Glutamatergic neuron (in vitro differentiated cells): ENCODE measurements around the gene HAUS2. TPM values are rescaled to one million over a fixed set of nuclear protein-coding genes. Genes with fewer than 3 reads are reported as not detected.
A peak's percentile ranks its signal among the peaks of the same experiment; 100 is the strongest.

ENCODE experiments used
- DNase-seq: peaks from one replicate; pipeline ENCODE4 v3.0.0; 2022
- H3K27ac Mint-ChIP-seq: one replicate; pipeline ENCODE4 v1.8.0; 2020; ENCODE audit warnings: mild to moderate bottlenecking, mixed read lengths, inconsistent platforms; ENCODE audit not compliant: unreplicated experiment
- H3K27me3 Mint-ChIP-seq: one replicate; pipeline ENCODE4 v1.8.0; 2020; ENCODE audit warnings: mild to moderate bottlenecking, moderate library complexity, mixed read lengths, inconsistent platforms; ENCODE audit not compliant: unreplicated experiment
- H3K36me3 Mint-ChIP-seq: one replicate; pipeline ENCODE4 v1.8.0; 2020; ENCODE audit warnings: mild to moderate bottlenecking, mixed read lengths, inconsistent platforms; ENCODE audit not compliant: unreplicated experiment
- H3K4me1 Mint-ChIP-seq: one replicate; pipeline ENCODE4 v1.8.0; 2020; ENCODE audit warnings: mild to moderate bottlenecking, low read depth, mixed read lengths, inconsistent platforms; ENCODE audit not compliant: unreplicated experiment
- H3K4me3 Mint-ChIP-seq: one replicate; pipeline ENCODE4 v1.8.0; 2020; ENCODE audit warnings: mild to moderate bottlenecking, mixed read lengths, inconsistent platforms; ENCODE audit not compliant: unreplicated experiment
- H3K9me3 Mint-ChIP-seq: one replicate; pipeline ENCODE4 v1.8.0; 2020; ENCODE audit warnings: mild to moderate bottlenecking, moderate library complexity, mixed read lengths, inconsistent platforms; ENCODE audit not compliant: unreplicated experiment
- CTCF ChIP-seq: fragments of 200-600 bp; sonication (generic); IDR thresholded peaks from one replicate; pipeline ENCODE4 v1.5.0; 2021; ENCODE audit not compliant: partially characterized antibody, unreplicated experiment
- total RNA-seq: library from RNA; stranded (reverse); fragmentation: NEBNext Ultra II Directional; extraction: Animal tissue kit (Norgen Biotek cat#: 25700); gene quantifications from one replicate; pipeline ENCODE4 v1.2.1, GENCODE V29; 2021; ENCODE audit not compliant: unreplicated experiment

HAUS2 gene
- total RNA-seq, 1 donor from 2014 or later, result 24.5 TPM

DNA sequence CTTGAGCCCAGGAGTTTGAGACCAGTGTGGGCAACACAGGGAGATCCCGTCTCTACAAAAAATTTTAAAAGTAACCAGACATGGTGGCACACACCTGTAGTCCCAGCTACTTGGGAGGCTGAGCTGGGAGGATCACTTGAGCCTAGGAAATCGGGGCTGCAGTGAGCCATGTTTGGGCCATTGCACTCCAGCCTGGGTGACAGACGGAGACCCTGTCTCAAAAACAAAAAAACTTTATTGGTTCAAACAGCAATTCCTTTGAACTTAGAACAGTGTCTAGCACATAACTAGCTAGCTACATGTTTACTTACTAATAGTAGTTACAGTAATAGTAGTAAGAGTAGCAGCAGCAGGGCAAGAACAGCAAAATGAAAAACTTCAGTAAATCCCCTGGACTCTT is 10.1 kb downstream of the HAUS2 start:
- H3K4me3 Mint-ChIP-seq, result no peak overlapping the region
- no peaks in the 10 kb centered on the region for H3K27me3 Mint-ChIP-seq
- no peak for DNase-seq
- TF ChIP-seq CTCF, result no peak
- H3K36me3 Mint-ChIP-seq, result no peaks in the 10 kb centered on the region
- H3K4me1 Mint-ChIP-seq, result no peaks in the 10 kb centered on the region
- H3K27ac Mint-ChIP-seq, result no peak overlapping the region
- no peaks in the 10 kb centered on the region for H3K9me3 Mint-ChIP-seq

- peaks cover 17% of the 10 kb centered on the region for H3K4me1 Mint-ChIP-seq
- peak; percentile 99 for DNase-seq
- H3K27me3 Mint-ChIP-seq, result peaks cover 5% of the 10 kb centered on the region
- H3K27ac Mint-ChIP-seq, result peak within 1 kb of the TSS; percentile 96
- TF ChIP-seq CTCF, result no peak
- H3K4me3 Mint-ChIP-seq, result peak within 1 kb of the TSS; percentile 94
- H3K36me3 Mint-ChIP-seq, result no peaks in the 10 kb centered on the region
- peaks cover 15% of the 10 kb centered on the region for H3K9me3 Mint-ChIP-seq
Measured at GRCh38 chr15:42575188-42576039, 26.8 kb downstream of the HAUS2 start, which contains the start of gene STARD9. STARD9 (plus strand) TSS chr15:42575606; CDS start chr15:42575716, 110 bp downstream.

- Mint-ChIP-seq H3K9me3 (peaks cover 17% of the 10 kb centered on the region), H3K36me3 (no peaks in the 10 kb centered on the region), H3K27ac (peak overlapping the region; percentile 96), H3K27me3 (peaks cover 5% of the 10 kb centered on the region), H3K4me1 (peaks cover 20% of the 10 kb centered on the region), H3K4me3 (peak overlapping the region; percentile 94)
- no peak for DNase-seq
- TF ChIP-seq CTCF, result no peak
Measured at GRCh38 chr15:42576040-42576594, 27.5 kb downstream of the HAUS2 start.

DNA sequence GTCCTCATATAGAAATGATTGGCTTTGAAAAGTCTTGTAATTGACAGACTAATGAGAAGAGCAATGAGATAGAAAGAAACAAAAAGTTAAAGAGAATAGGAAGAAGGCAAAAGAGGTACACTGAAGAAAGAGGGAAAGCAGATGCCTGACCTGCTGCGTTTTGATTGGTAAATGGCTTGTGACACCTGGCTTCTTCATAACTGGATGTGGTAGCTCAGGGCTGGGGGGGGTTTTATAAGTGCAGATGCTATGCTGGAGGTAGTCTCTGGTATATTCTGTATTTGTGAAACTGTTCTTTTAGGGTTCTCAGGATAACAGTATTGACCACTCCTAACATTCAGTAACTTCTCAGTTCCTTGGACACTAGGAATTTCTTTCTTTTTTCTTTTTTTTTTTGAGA is 28.1 kb downstream of the HAUS2 start:
- Mint-ChIP-seq H3K4me1 (peaks cover 20% of the 10 kb centered on the region), H3K27me3 (peaks cover 5% of the 10 kb centered on the region), H3K4me3 (peak overlapping the region; percentile 94), H3K36me3 (no peaks in the 10 kb centered on the region), H3K9me3 (peaks cover 19% of the 10 kb centered on the region), H3K27ac (peak overlapping the region; percentile 96)
- no peak for DNase-seq
- TF ChIP-seq CTCF, result no peak

- TF ChIP-seq CTCF, result no peak
- Mint-ChIP-seq H3K4me3 (peak overlapping the region; percentile 62), H3K36me3 (no peaks in the 10 kb centered on the region), H3K27ac (no peak overlapping the region), H3K9me3 (peaks cover 19% of the 10 kb centered on the region), H3K4me1 (peaks cover 24% of the 10 kb centered on the region), H3K27me3 (peaks cover 5% of the 10 kb centered on the region)
- no peak for DNase-seq
Measured at GRCh38 chr15:42577514-42578031, 28.9 kb downstream of the HAUS2 start.
